K562 (cell line): ENCODE data around the gene B3GAT3. TPM values are rescaled to one million over a fixed set of nuclear protein-coding genes. Genes with fewer than 3 reads are reported as not detected.
A peak's percentile ranks its signal among the peaks of the same experiment; 100 is the strongest.

Source experiments
- CBX5 ChIP-seq: IDR thresholded peaks from 2 replicates; pipeline ENCODE4 v1.6.1; 2014; ENCODE audit warnings: low read depth, borderline replicate concordance
- DACH1 ChIP-seq: fragments of 450-650 bp; IDR thresholded peaks from 2 replicates; pipeline ENCODE4 v1.6.1; 2018; ENCODE audit not compliant: partially characterized antibody
- ERF ChIP-seq: fragments of 450-650 bp; formaldehyde crosslinking; IDR thresholded peaks from 2 replicates; pipeline ENCODE4 v1.4.0; 2020; ENCODE audit warnings: mild to moderate bottlenecking, mixed read lengths
- EWSR1 ChIP-seq: fragments of 450-650 bp; IDR thresholded peaks from 2 replicates; pipeline ENCODE4 v1.6.1; 2018; ENCODE audit warnings: borderline replicate concordance, mild to moderate bottlenecking, low read depth, moderate library complexity; ENCODE audit not compliant: partially characterized antibody
- HSF4 ChIP-seq: fragments of 250-450 bp; sonication (Bioruptor Pico); IDR thresholded peaks from 2 replicates; pipeline ENCODE4 v2.1.2; 2022; ENCODE audit warnings: mild to moderate bottlenecking, moderate library complexity, borderline replicate concordance
- KDM5B ChIP-seq: fragments of 200-600 bp; sonication (generic); IDR thresholded peaks from 2 replicates; pipeline ENCODE4 v1.6.1; 2012; ENCODE audit warnings: low read depth, mild to moderate bottlenecking, moderate library complexity, low read length, control low read depth, inconsistent platforms; ENCODE audit not compliant: insufficient replicate concordance
- NBN ChIP-seq: fragments of 450-650 bp; IDR thresholded peaks from 2 replicates; pipeline ENCODE4 v1.6.1; 2016; ENCODE audit warnings: low read depth, mild to moderate bottlenecking
- PTBP1 ChIP-seq: fragments of 200-400 bp; formaldehyde crosslinking; IDR thresholded peaks from 2 replicates; pipeline ENCODE4 v1.6.1; 2017; ENCODE audit warnings: low read depth, low read length
- RBBP5 ChIP-seq: fragments of 200-600 bp; sonication (generic); IDR thresholded peaks from 2 replicates; pipeline ENCODE4 v1.6.1; 2012; ENCODE audit warnings: borderline replicate concordance, mild to moderate bottlenecking, low read length, control low read depth, inconsistent platforms; ENCODE audit not compliant: insufficient read depth, poor library complexity, severe bottlenecking
- RFX5 ChIP-seq: IDR thresholded peaks from 2 replicates; pipeline ENCODE4 v1.6.1; 2011; ENCODE audit warnings: low read depth, mild to moderate bottlenecking, improper control_type of control experiment, low read length
- SMARCE1 ChIP-seq: fragments of 450-650 bp; IDR thresholded peaks from 2 replicates; pipeline ENCODE4 v1.7.1; 2016; ENCODE audit warnings: mild to moderate bottlenecking
- ZNF785 ChIP-seq: fragments of 250-450 bp; sonication (Bioruptor Pico); IDR thresholded peaks from 2 replicates; pipeline ENCODE4 v1.4.0; 2020; ENCODE audit warnings: mild to moderate bottlenecking
- ZSCAN32 ChIP-seq: fragments of 450-650 bp; formaldehyde crosslinking; IDR thresholded peaks from 2 replicates; pipeline ENCODE4 v1.4.0; 2020; ENCODE audit warnings: mild to moderate bottlenecking, moderate library complexity
- polyA plus RNA-seq, 8 experiments: library from polyadenylated mRNA; depleted of rRNA in 4 of 8; stranded (reverse) in 5 of 8; unstranded in 3 of 8; fragments of >200 nt; fragmentation: Nextera tagmentation in 2 of 8; fragmentation: Illumina TruSeq in 1 of 8; extraction: Ambion mirVana in 2 of 8; extraction: Trizol in 1 of 8; gene quantifications; 2 replicates each; pipeline versions ENCODE4 v1.2.1 to v1.2.3, GENCODE V29; 2011 to 2014; ENCODE audit warnings: inconsistent platforms in 1 of 8, missing spikeins in 1 of 8
- total RNA-seq, 7 experiments: library from RNA; depleted of rRNA in 6 of 7; stranded (reverse); fragments of >200 nt in 6 of 7; fragmentation: Illumina TruSeq in 2 of 7; extraction: Trizol in 2 of 7; gene quantifications; 2 replicates each; pipeline versions ENCODE4 v1.2.1 to v1.2.3, GENCODE V29; 2011 to 2021; ENCODE audit warnings: low replicate concordance in 1 of 7
- TF ChIP-seq, protein P1 (sequence below): sonication (generic); formaldehyde crosslinking; IDR thresholded peaks from 2 replicates; pipeline ENCODE4 v1.9.0; 2022; ENCODE audit warnings: mild to moderate bottlenecking, missing genetic modification reagents
- TF ChIP-seq, protein P2 (sequence below): fragments of 250-450 bp; sonication (Bioruptor Pico); IDR thresholded peaks from 2 replicates; pipeline ENCODE4 v1.6.1; 2021; ENCODE audit warnings: mild to moderate bottlenecking
- TF ChIP-seq, protein P3 (sequence below): fragments of 450-650 bp; conservative IDR thresholded peaks from 2 replicates; pipeline ENCODE4 v1.6.1; 2016; ENCODE audit warnings: missing genetic modification characterization, low read depth, mild to moderate bottlenecking, missing compliant biosample characterization, moderate library complexity
- TF ChIP-seq, protein P4 (sequence below): sonication (generic); formaldehyde crosslinking; IDR thresholded peaks from 2 replicates; pipeline ENCODE4 v1.8.0; 2022; ENCODE audit warnings: mild to moderate bottlenecking, missing genetic modification reagents
- TF ChIP-seq, protein P5 (sequence below): fragments of 200-800 bp; sonication (Bioruptor generic); IDR thresholded peaks from 2 replicates; pipeline ENCODE4 v1.6.1; 2017; ENCODE audit warnings: missing genetic modification characterization, missing compliant biosample characterization

The B3GAT3 gene
- total and polyA plus RNA-seq, 9 of the 15 experiments (the other 6 are each of a cell fraction or from before 2014, with no cell fraction given), result 0.30 to 64.0 (median 21.4) TPM

DNA sequence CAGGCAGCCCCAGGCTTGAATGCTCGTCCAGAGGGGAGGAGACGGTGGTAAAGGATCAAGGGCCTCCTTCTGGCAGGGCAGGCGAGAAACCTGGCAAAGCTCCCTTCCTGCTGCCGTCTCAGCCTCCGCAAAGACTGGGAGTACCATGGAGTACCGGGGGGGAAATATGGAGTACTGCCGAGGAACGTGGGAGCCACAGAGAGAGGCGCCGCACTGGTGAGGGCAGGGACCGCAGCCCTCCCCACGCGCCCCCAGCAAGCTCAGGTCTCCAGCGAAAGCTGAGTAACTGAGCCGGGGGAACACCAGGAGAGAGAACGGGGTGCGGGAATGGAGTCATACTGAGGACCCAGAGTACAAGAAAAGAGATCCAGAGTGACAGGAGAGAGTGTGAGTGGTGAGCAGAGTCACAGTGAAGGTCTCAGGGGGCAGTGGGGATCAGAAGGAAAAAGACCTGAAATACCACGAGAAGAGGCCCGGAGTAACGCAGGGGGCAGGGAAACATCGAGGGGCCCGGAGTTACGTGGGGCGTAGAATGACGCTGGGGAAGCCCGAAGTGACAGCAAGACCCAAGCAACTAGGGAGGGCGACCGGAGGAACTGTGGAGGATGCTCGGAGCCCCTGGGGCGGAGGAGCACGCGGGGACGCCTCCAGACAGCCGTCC is 10.0 kb downstream of the B3GAT3 start (continued):
- TF ChIP-seq HSF4, result no peak
- peak; percentile 42 for TF ChIP-seq KDM5B
- TF ChIP-seq, protein P1, sequence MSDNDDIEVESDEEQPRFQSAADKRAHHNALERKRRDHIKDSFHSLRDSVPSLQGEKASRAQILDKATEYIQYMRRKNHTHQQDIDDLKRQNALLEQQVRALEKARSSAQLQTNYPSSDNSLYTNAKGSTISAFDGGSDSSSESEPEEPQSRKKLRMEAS (CRISPR knock-in tag), result peak; percentile 75
- TF ChIP-seq EWSR1, result no peak
- TF ChIP-seq, protein P2, sequence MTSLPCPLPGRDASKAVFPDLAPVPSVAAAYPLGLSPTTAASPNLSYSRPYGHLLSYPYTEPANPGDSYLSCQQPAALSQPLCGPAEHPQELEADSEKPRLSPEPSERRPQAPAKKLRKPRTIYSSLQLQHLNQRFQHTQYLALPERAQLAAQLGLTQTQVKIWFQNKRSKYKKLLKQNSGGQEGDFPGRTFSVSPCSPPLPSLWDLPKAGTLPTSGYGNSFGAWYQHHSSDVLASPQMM (CRISPR knock-in tag), result no peak
- 0 out of 2 replicates have a peak, but pooled peaks have one; percentile 51 for TF ChIP-seq PTBP1
- no peak for TF ChIP-seq RFX5
- TF ChIP-seq DACH1, result no peak
- TF ChIP-seq SMARCE1, result peak; percentile 70
- no peak for TF ChIP-seq ERF (CRISPR knock-in tag)
- peak; percentile 1 for TF ChIP-seq RBBP5
- TF ChIP-seq, protein P3, sequence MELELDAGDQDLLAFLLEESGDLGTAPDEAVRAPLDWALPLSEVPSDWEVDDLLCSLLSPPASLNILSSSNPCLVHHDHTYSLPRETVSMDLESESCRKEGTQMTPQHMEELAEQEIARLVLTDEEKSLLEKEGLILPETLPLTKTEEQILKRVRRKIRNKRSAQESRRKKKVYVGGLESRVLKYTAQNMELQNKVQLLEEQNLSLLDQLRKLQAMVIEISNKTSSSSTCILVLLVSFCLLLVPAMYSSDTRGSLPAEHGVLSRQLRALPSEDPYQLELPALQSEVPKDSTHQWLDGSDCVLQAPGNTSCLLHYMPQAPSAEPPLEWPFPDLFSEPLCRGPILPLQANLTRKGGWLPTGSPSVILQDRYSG, result no peak
- no peak for TF ChIP-seq ZSCAN32 (CRISPR knock-in tag)
- TF ChIP-seq, protein P4, sequence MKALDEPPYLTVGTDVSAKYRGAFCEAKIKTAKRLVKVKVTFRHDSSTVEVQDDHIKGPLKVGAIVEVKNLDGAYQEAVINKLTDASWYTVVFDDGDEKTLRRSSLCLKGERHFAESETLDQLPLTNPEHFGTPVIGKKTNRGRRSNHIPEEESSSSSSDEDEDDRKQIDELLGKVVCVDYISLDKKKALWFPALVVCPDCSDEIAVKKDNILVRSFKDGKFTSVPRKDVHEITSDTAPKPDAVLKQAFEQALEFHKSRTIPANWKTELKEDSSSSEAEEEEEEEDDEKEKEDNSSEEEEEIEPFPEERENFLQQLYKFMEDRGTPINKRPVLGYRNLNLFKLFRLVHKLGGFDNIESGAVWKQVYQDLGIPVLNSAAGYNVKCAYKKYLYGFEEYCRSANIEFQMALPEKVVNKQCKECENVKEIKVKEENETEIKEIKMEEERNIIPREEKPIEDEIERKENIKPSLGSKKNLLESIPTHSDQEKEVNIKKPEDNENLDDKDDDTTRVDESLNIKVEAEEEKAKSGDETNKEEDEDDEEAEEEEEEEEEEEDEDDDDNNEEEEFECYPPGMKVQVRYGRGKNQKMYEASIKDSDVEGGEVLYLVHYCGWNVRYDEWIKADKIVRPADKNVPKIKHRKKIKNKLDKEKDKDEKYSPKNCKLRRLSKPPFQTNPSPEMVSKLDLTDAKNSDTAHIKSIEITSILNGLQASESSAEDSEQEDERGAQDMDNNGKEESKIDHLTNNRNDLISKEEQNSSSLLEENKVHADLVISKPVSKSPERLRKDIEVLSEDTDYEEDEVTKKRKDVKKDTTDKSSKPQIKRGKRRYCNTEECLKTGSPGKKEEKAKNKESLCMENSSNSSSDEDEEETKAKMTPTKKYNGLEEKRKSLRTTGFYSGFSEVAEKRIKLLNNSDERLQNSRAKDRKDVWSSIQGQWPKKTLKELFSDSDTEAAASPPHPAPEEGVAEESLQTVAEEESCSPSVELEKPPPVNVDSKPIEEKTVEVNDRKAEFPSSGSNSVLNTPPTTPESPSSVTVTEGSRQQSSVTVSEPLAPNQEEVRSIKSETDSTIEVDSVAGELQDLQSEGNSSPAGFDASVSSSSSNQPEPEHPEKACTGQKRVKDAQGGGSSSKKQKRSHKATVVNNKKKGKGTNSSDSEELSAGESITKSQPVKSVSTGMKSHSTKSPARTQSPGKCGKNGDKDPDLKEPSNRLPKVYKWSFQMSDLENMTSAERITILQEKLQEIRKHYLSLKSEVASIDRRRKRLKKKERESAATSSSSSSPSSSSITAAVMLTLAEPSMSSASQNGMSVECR (CRISPR knock-in tag), result peak; percentile 57
- TF ChIP-seq, protein P5, sequence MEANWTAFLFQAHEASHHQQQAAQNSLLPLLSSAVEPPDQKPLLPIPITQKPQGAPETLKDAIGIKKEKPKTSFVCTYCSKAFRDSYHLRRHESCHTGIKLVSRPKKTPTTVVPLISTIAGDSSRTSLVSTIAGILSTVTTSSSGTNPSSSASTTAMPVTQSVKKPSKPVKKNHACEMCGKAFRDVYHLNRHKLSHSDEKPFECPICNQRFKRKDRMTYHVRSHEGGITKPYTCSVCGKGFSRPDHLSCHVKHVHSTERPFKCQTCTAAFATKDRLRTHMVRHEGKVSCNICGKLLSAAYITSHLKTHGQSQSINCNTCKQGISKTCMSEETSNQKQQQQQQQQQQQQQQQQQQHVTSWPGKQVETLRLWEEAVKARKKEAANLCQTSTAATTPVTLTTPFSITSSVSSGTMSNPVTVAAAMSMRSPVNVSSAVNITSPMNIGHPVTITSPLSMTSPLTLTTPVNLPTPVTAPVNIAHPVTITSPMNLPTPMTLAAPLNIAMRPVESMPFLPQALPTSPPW (CRISPR knock-in tag), result no peak
- TF ChIP-seq ZNF785, result no peak
- TF ChIP-seq CBX5, result no peak
- TF ChIP-seq NBN, result peak; percentile 60; the same call in 1 of the 2 replicates
